ENCODE measurements around the gene UQCR11. TPM values are rescaled to one million over a fixed set of nuclear protein-coding genes. Genes with fewer than 3 reads are reported as not detected.

UQCR11 gene
- polyA plus RNA-seq, 3 donors: 55.6 to 731 (median 659) TPM

DNA sequence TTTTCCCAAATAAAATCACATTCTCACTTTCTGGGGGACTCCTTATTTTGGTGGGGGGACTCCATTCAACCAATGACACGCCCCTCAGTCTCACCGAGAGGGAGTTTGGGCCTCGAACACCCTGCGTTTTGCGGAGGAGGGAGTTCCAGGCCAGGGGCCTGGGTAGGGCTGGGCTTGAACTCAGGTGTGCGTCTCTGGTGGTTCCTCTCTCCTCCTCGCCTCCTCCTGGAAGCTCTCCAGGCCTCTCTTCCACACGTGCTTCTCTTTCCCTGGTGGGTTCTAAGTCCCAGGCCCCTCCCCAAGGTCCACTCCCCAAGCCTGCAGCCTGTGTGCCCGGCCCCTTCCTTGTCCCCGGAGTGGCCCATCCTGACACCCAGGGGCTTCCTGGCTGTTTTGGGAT is 51.8 kb downstream of the UQCR11 start:
- Mint-ChIP-seq H3K27me3 (ENCODE audit: low read depth in 3 of 3) (peaks cover 2 to 9% (median 9%) of the 10 kb centered on the region in 3 donors), H3K4me3 (no peak overlapping the region), H3K9me3 (peaks cover 0 to 9% (median 2%) of the 10 kb centered on the region in 7 donors), H3K4me1 (no peaks in the 10 kb centered on the region), H3K27ac (no peak overlapping the region), H3K36me3 (no peaks in the 10 kb centered on the region)
- H3K4me3 ChIP-seq (replicated peaks in 1 of 3; ENCODE audit: low read depth in 2 of 3, low read length in 3 of 3): no peak overlapping the region
- no peak overlapping the region for H3K4me2 ChIP-seq (replicated peaks; ENCODE audit: extremely low read depth, low read length, poor library complexity, severe bottlenecking)
- no peaks in the 10 kb centered on the region for H3K36me3 ChIP-seq (replicated peaks in 1 of 2; ENCODE audit: control insufficient read depth in 1 of 2, insufficient read depth in 2 of 2, low read length in 2 of 2)
- DNase-seq: no peak
- no peak overlapping the region for H3K27ac ChIP-seq (ENCODE audit: low read depth in 1 of 2, low read length in 2 of 2)
- H3K9me3 ChIP-seq (replicated peaks in 1 of 2; ENCODE audit: control insufficient read depth in 1 of 2, insufficient read depth in 1 of 2, low read length in 2 of 2): no peaks in the 10 kb centered on the region
- H2AFZ ChIP-seq (ENCODE audit: insufficient read depth, low read depth, low read length, poor library complexity, severe bottlenecking): no peak overlapping the region
- H3K4me1 ChIP-seq (ENCODE audit: control insufficient read depth in 1 of 2, insufficient read depth in 2 of 2, low read length in 2 of 2): no peaks in the 10 kb centered on the region
- TF ChIP-seq, protein P1, sequence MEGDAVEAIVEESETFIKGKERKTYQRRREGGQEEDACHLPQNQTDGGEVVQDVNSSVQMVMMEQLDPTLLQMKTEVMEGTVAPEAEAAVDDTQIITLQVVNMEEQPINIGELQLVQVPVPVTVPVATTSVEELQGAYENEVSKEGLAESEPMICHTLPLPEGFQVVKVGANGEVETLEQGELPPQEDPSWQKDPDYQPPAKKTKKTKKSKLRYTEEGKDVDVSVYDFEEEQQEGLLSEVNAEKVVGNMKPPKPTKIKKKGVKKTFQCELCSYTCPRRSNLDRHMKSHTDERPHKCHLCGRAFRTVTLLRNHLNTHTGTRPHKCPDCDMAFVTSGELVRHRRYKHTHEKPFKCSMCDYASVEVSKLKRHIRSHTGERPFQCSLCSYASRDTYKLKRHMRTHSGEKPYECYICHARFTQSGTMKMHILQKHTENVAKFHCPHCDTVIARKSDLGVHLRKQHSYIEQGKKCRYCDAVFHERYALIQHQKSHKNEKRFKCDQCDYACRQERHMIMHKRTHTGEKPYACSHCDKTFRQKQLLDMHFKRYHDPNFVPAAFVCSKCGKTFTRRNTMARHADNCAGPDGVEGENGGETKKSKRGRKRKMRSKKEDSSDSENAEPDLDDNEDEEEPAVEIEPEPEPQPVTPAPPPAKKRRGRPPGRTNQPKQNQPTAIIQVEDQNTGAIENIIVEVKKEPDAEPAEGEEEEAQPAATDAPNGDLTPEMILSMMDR (IDR thresholded peaks at IDR 0.05): no peak
- no peak overlapping the region for H3K9ac ChIP-seq (ENCODE audit: insufficient read depth, low read length, poor library complexity, severe bottlenecking)
- H3K79me2 ChIP-seq (ENCODE audit: insufficient read depth, low read length): no peaks in the 10 kb centered on the region
- no peaks in the 10 kb centered on the region for H3K27me3 ChIP-seq (ENCODE audit: control insufficient read depth in 2 of 2, insufficient read depth in 2 of 2, low read length in 2 of 2)
- intact Hi-C loops (cut with micrococcal nuclease): no loop called here
- H4K20me1 ChIP-seq (ENCODE audit: insufficient read depth, low read length): no peaks in the 10 kb centered on the region
- WGBS (ENCODE audit: insufficient coverage): 100% methylated on average over 2 of the region's 10 CpGs

- H3K4me3 ChIP-seq (replicated peaks in 1 of 3; ENCODE audit: low read depth in 2 of 3, low read length in 3 of 3): no peak overlapping the region
- intact Hi-C loops (cut with micrococcal nuclease): no loop called here
- H3K79me2 ChIP-seq (ENCODE audit: insufficient read depth, low read length): no peaks in the 10 kb centered on the region
- DNase-seq: no peak
- no peak overlapping the region for H3K27ac ChIP-seq (ENCODE audit: low read depth in 1 of 2, low read length in 2 of 2)
- no peaks in the 10 kb centered on the region for H4K20me1 ChIP-seq (ENCODE audit: insufficient read depth, low read length)
- no peak overlapping the region for H3K9ac ChIP-seq (ENCODE audit: insufficient read depth, low read length, poor library complexity, severe bottlenecking)
- H3K4me1 ChIP-seq (ENCODE audit: control insufficient read depth in 1 of 2, insufficient read depth in 2 of 2, low read length in 2 of 2): no peaks in the 10 kb centered on the region
- H3K4me3 Mint-ChIP-seq: no peak overlapping the region
- peaks cover 0 to 2% (median 1%) of the 10 kb centered on the region in 7 donors for H3K9me3 Mint-ChIP-seq
- TF ChIP-seq, protein P1 (IDR thresholded peaks at IDR 0.05): no peak
- no peak overlapping the region for H3K4me2 ChIP-seq (replicated peaks; ENCODE audit: extremely low read depth, low read length, poor library complexity, severe bottlenecking)
- H3K27ac Mint-ChIP-seq: no peak overlapping the region
- no peak overlapping the region for H2AFZ ChIP-seq (ENCODE audit: insufficient read depth, low read depth, low read length, poor library complexity, severe bottlenecking)
- no peaks in the 10 kb centered on the region for H3K27me3 ChIP-seq (ENCODE audit: control insufficient read depth in 2 of 2, insufficient read depth in 2 of 2, low read length in 2 of 2)
- no peaks in the 10 kb centered on the region for H3K36me3 ChIP-seq (replicated peaks in 1 of 2; ENCODE audit: control insufficient read depth in 1 of 2, insufficient read depth in 2 of 2, low read length in 2 of 2)
- H3K36me3 Mint-ChIP-seq: no peaks in the 10 kb centered on the region
- H3K4me1 Mint-ChIP-seq: peaks cover 1% of the 10 kb centered on the region
- H3K27me3 Mint-ChIP-seq (ENCODE audit: low read depth in 3 of 3): peaks cover 10 to 17% (median 14%) of the 10 kb centered on the region in 3 donors
- H3K9me3 ChIP-seq (replicated peaks in 1 of 2; ENCODE audit: control insufficient read depth in 1 of 2, insufficient read depth in 1 of 2, low read length in 2 of 2): no peaks in the 10 kb centered on the region
- WGBS (ENCODE audit: insufficient coverage): 95% methylated on average over 10 of the region's 17 CpGs
These were observed 53.9 kb downstream of the UQCR11 start for GRCh38 chr19:1551068-1552040.

Data from CD14-positive monocyte (primary cell).